ENCODE measurements around the gene FER. TPM values are rescaled to one million over a fixed set of nuclear protein-coding genes. Genes with fewer than 3 reads are reported as not detected.
"Not testable (repeated sequence)": the region's sequence is repeated elsewhere in the genome, so short reads cannot be mapped to it uniquely, and the experiment has no call there.

Gene FER
- total and polyA plus RNA-seq, 5 donors from 2014 or later: 3.9 to 12.0 (median 5.9) TPM

GRCh38 chr5:108857905-108858304 is 110.2 kb downstream of the FER start:
- no peaks in the 10 kb centered on the region for H3K9me3 ChIP-seq (ENCODE audit: control insufficient read depth in 2 of 2, low read length in 2 of 2)
- Mint-ChIP-seq H3K9me3 (peaks cover 0 to 7% (median 2%) of the 10 kb centered on the region in 7 donors), H3K4me3 (no peak overlapping the region), H3K27ac (no peak overlapping the region), H3K36me3 (peaks cover 3% of the 10 kb centered on the region), H3K4me1 (peaks cover 0 to 9% (median 4%) of the 10 kb centered on the region in 4 donors), H3K27me3 (no peaks in the 10 kb centered on the region)
- no peaks in the 10 kb centered on the region for H3K36me3 ChIP-seq (ENCODE audit: control insufficient read depth, insufficient read depth, low read length)
- no peak for ATAC-seq (ENCODE audit: low read depth in 2 of 2)
- no peak overlapping the region for H3K27ac ChIP-seq (ENCODE audit: insufficient read depth, low read length, poor library complexity, severe bottlenecking)
- no peaks in the 10 kb centered on the region for H3K27me3 ChIP-seq (ENCODE audit: control insufficient read depth, insufficient read depth, low read length)
- H3K4me3 ChIP-seq (ENCODE audit: low read depth, low read length): no peak overlapping the region
- no peaks in the 10 kb centered on the region for H3K4me1 ChIP-seq (ENCODE audit: control insufficient read depth, insufficient read depth, low read length, poor library complexity, severe bottlenecking)
- no peak for DNase-seq

DNA sequence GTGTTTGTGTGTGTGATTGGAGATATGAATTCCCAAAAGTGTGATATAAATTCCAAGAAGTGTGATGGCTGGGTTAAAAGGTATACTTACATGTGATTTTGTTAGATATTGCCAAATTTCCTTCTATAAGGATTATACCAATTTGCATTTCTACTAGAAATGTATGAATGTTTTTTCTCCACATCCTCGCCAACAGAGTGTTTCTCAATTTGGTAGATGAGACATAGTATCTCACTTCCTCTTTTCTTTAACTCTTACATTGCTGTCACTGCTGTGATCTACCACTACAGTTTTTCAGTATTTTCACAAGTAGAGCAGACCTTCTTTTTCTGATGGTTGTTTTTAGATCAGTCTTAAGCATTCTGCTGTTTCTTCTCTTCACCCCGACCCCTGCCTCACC is 111.3 kb downstream of the FER start:
- no peak for ATAC-seq (ENCODE audit: low read depth in 2 of 2)
- no peak overlapping the region for H3K27ac ChIP-seq (ENCODE audit: insufficient read depth, low read length, poor library complexity, severe bottlenecking)
- no peaks in the 10 kb centered on the region for H3K27me3 Mint-ChIP-seq
- DNase-seq: no peak
- peaks cover 0 to 3% (median 0%) of the 10 kb centered on the region in 7 donors for H3K9me3 Mint-ChIP-seq
- H3K27ac Mint-ChIP-seq: no peak overlapping the region
- H3K9me3 ChIP-seq (ENCODE audit: control insufficient read depth in 2 of 2, low read length in 2 of 2): no peaks in the 10 kb centered on the region
- H3K4me1 ChIP-seq (ENCODE audit: control insufficient read depth, insufficient read depth, low read length, poor library complexity, severe bottlenecking): no peaks in the 10 kb centered on the region
- H3K4me3 Mint-ChIP-seq: no peak overlapping the region
- no peaks in the 10 kb centered on the region for H3K27me3 ChIP-seq (ENCODE audit: control insufficient read depth, insufficient read depth, low read length)
- no peaks in the 10 kb centered on the region for H3K36me3 ChIP-seq (ENCODE audit: control insufficient read depth, insufficient read depth, low read length)
- H3K36me3 Mint-ChIP-seq: peaks cover 4% of the 10 kb centered on the region
- no peak overlapping the region for H3K4me3 ChIP-seq (ENCODE audit: low read depth, low read length)
- H3K4me1 Mint-ChIP-seq: peaks cover 0 to 5% (median 1%) of the 10 kb centered on the region in 4 donors

GRCh38 chr5:108862211-108862610 is 114.5 kb downstream of the FER start:
- Mint-ChIP-seq H3K27me3 (no peaks in the 10 kb centered on the region), H3K36me3 (peaks cover 4% of the 10 kb centered on the region), H3K4me1 (peaks cover 0 to 5% (median 1%) of the 10 kb centered on the region in 4 donors), H3K4me3 (no peak overlapping the region), H3K9me3 (peaks cover 0 to 6% (median 0%) of the 10 kb centered on the region in 7 donors), H3K27ac (no peak overlapping the region)
- Histone ChIP-seq H3K36me3 (ENCODE audit: control insufficient read depth, insufficient read depth, low read length) (no peaks in the 10 kb centered on the region), H3K27ac (ENCODE audit: insufficient read depth, low read length, poor library complexity, severe bottlenecking) (no peak overlapping the region), H3K9me3 (ENCODE audit: control insufficient read depth in 2 of 2, low read length in 2 of 2) (no peaks in the 10 kb centered on the region), H3K4me3 (ENCODE audit: low read depth, low read length) (no peak overlapping the region), H3K27me3 (ENCODE audit: control insufficient read depth, insufficient read depth, low read length) (no peaks in the 10 kb centered on the region), H3K4me1 (ENCODE audit: control insufficient read depth, insufficient read depth, low read length, poor library complexity, severe bottlenecking) (no peaks in the 10 kb centered on the region)
- DNase-seq (no peak), ATAC-seq (ENCODE audit: low read depth in 2 of 2) (no peak)

DNA sequence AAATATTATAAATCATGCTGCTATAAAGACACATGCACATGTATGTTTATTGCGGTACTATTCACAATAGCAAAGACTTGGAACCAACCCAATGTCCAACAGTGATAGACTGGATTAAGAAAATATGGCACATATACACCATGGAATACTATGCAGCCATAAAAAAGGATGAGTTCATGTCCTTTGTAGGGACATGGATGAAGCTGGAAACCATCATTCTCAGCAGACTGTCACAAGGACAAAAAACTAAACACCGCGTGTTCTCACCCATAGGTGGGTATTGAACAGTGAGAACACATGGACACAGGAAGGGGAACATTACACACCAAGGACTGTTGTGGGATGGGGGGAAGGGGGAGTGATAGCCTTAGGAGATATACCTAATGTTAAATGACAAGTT is 118.4 kb downstream of the FER start:
- H3K4me3 Mint-ChIP-seq; H3K4me3 ChIP-seq (ENCODE audit: low read depth, low read length); H3K27ac Mint-ChIP-seq; H3K36me3 Mint-ChIP-seq; H3K9me3 Mint-ChIP-seq; H3K4me1 Mint-ChIP-seq; DNase-seq; H3K27me3 Mint-ChIP-seq; H3K4me1 ChIP-seq (ENCODE audit: control insufficient read depth, insufficient read depth, low read length, poor library complexity, severe bottlenecking); H3K36me3 ChIP-seq (ENCODE audit: control insufficient read depth, insufficient read depth, low read length); H3K9me3 ChIP-seq (ENCODE audit: control insufficient read depth in 2 of 2, low read length in 2 of 2); H3K27ac ChIP-seq (ENCODE audit: insufficient read depth, low read length, poor library complexity, severe bottlenecking); ATAC-seq (ENCODE audit: low read depth in 2 of 2); H3K27me3 ChIP-seq (ENCODE audit: control insufficient read depth, insufficient read depth, low read length): not testable (repeated sequence)

GRCh38 chr5:108867656-108868055 is 120.0 kb downstream of the FER start:
- Histone ChIP-seq H3K27me3 (ENCODE audit: control insufficient read depth, insufficient read depth, low read length) (no peaks in the 10 kb centered on the region), H3K36me3 (ENCODE audit: control insufficient read depth, insufficient read depth, low read length) (no peaks in the 10 kb centered on the region), H3K9me3 (ENCODE audit: control insufficient read depth in 2 of 2, low read length in 2 of 2) (no peaks in the 10 kb centered on the region), H3K4me1 (ENCODE audit: control insufficient read depth, insufficient read depth, low read length, poor library complexity, severe bottlenecking) (no peaks in the 10 kb centered on the region), H3K27ac (ENCODE audit: insufficient read depth, low read length, poor library complexity, severe bottlenecking) (no peak overlapping the region), H3K4me3 (ENCODE audit: low read depth, low read length) (no peak overlapping the region)
- DNase-seq: no peak
- Mint-ChIP-seq H3K4me1 (no peaks in the 10 kb centered on the region), H3K27me3 (no peaks in the 10 kb centered on the region), H3K27ac (no peak overlapping the region), H3K4me3 (no peak overlapping the region), H3K9me3 (peaks cover 0 to 6% (median 0%) of the 10 kb centered on the region in 7 donors), H3K36me3 (peaks cover 7% of the 10 kb centered on the region)
- no peak for ATAC-seq (ENCODE audit: low read depth in 2 of 2)

- peaks cover 0 to 6% (median 0%) of the 10 kb centered on the region in 7 donors for H3K9me3 Mint-ChIP-seq
- H3K9me3 ChIP-seq (ENCODE audit: control insufficient read depth in 2 of 2, low read length in 2 of 2): no peaks in the 10 kb centered on the region
- no peaks in the 10 kb centered on the region for H3K27me3 Mint-ChIP-seq
- H3K4me1 Mint-ChIP-seq: no peaks in the 10 kb centered on the region
- H3K36me3 ChIP-seq (ENCODE audit: control insufficient read depth, insufficient read depth, low read length): no peaks in the 10 kb centered on the region
- H3K4me1 ChIP-seq (ENCODE audit: control insufficient read depth, insufficient read depth, low read length, poor library complexity, severe bottlenecking): no peaks in the 10 kb centered on the region
- ATAC-seq (ENCODE audit: low read depth in 2 of 2) (no peak), DNase-seq (no peak)
- H3K36me3 Mint-ChIP-seq: peaks cover 3% of the 10 kb centered on the region
- no peaks in the 10 kb centered on the region for H3K27me3 ChIP-seq (ENCODE audit: control insufficient read depth, insufficient read depth, low read length)
- H3K27ac Mint-ChIP-seq: no peak overlapping the region
- H3K4me3 ChIP-seq (ENCODE audit: low read depth, low read length): no peak overlapping the region
- H3K27ac ChIP-seq (ENCODE audit: insufficient read depth, low read length, poor library complexity, severe bottlenecking): no peak overlapping the region
- H3K4me3 Mint-ChIP-seq: no peak overlapping the region
These were observed 121.4 kb downstream of the FER start for GRCh38 chr5:108869066-108869465.

- ATAC-seq (ENCODE audit: low read depth in 2 of 2) (no peak), DNase-seq (no peak)
- Mint-ChIP-seq H3K4me3 (no peak overlapping the region), H3K36me3 (peaks cover 6% of the 10 kb centered on the region), H3K27me3 (no peaks in the 10 kb centered on the region), H3K27ac (no peak overlapping the region), H3K4me1 (no peaks in the 10 kb centered on the region), H3K9me3 (no peaks in the 10 kb centered on the region)
- no peaks in the 10 kb centered on the region for H3K36me3 ChIP-seq (ENCODE audit: control insufficient read depth, insufficient read depth, low read length)
- no peaks in the 10 kb centered on the region for H3K27me3 ChIP-seq (ENCODE audit: control insufficient read depth, insufficient read depth, low read length)
- H3K4me1 ChIP-seq (ENCODE audit: control insufficient read depth, insufficient read depth, low read length, poor library complexity, severe bottlenecking): no peaks in the 10 kb centered on the region
- H3K9me3 ChIP-seq (ENCODE audit: control insufficient read depth in 2 of 2, low read length in 2 of 2): no peaks in the 10 kb centered on the region
- H3K4me3 ChIP-seq (ENCODE audit: low read depth, low read length): no peak overlapping the region
- no peak overlapping the region for H3K27ac ChIP-seq (ENCODE audit: insufficient read depth, low read length, poor library complexity, severe bottlenecking)
These were observed 128.8 kb downstream of the FER start for GRCh38 chr5:108876451-108876850.

DNA sequence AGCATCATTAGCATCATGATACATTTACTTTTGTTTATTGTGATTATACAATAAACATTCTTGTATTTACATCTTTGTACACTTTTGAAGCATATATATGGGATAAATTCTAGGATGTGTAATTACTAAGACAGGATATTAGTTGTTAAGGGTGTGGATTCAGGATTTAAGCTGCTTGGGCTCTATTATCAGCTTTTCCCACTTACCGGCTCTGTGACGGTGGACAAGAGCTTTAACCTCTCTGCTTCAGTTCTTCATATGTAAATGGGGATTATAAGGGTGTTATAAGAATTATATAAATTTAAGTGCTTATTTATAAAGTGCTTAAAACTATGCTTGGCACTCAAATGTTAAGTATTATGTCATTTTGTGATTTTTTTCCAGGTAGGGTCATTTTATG is 131.1 kb downstream of the FER start:
- H3K27ac Mint-ChIP-seq: no peak overlapping the region
- no peaks in the 10 kb centered on the region for H3K36me3 ChIP-seq (ENCODE audit: control insufficient read depth, insufficient read depth, low read length)
- no peaks in the 10 kb centered on the region for H3K27me3 ChIP-seq (ENCODE audit: control insufficient read depth, insufficient read depth, low read length)
- H3K27me3 Mint-ChIP-seq: no peaks in the 10 kb centered on the region
- H3K4me3 Mint-ChIP-seq: no peak overlapping the region
- H3K9me3 ChIP-seq (ENCODE audit: control insufficient read depth in 2 of 2, low read length in 2 of 2): no peaks in the 10 kb centered on the region
- H3K9me3 Mint-ChIP-seq: peaks cover 0 to 2% (median 0%) of the 10 kb centered on the region in 7 donors
- H3K36me3 Mint-ChIP-seq: peaks cover 7% of the 10 kb centered on the region
- no peak overlapping the region for H3K4me3 ChIP-seq (ENCODE audit: low read depth, low read length)
- ATAC-seq (ENCODE audit: low read depth in 2 of 2) (no peak), DNase-seq (no peak)
- no peak overlapping the region for H3K27ac ChIP-seq (ENCODE audit: insufficient read depth, low read length, poor library complexity, severe bottlenecking)
- no peaks in the 10 kb centered on the region for H3K4me1 ChIP-seq (ENCODE audit: control insufficient read depth, insufficient read depth, low read length, poor library complexity, severe bottlenecking)
- H3K4me1 Mint-ChIP-seq: peaks cover 0 to 4% (median 0%) of the 10 kb centered on the region in 4 donors
